ENCODE measurements around the gene IL15.
"Not testable (repeated sequence)": the region's sequence is repeated elsewhere in the genome, so short reads cannot be mapped to it uniquely, and the experiment has no call there.

Gene IL15, protein sequence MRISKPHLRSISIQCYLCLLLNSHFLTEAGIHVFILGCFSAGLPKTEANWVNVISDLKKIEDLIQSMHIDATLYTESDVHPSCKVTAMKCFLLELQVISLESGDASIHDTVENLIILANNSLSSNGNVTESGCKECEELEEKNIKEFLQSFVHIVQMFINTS

DNA sequence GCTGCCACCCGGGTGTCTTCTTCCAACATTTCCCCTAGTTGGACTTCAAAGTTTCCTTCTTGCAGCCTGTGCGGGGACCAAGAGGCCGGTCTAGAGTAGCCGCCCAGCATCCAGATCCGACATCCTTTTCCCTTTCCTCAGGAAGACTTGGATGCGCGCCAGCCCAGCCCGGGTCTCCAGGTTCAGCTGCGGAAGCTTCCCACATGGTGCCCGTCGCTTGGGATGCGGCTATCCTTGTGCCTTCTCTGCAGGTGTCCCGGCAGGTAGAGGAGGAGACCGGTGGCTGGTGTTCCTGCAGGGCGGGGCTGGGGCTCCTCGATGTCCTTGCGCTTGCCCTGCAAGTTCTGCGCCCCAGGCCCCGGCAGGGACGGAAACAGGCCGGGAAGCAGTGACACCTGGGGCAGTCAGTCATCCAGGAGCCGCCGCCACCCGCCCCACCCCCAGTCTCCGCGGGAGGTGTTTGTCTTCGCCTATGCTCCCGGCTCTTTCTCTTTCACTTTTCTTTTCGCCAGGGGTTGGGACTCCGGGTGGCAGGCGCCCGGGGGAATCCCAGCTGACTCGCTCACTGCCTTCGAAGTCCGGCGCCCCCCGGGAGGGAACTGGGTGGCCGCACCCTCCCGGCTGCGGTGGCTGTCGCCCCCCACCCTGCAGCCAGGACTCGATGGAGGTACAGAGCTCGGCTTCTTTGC, at the start of gene IL15:
IL15 (plus strand) TSS at position 502 of the 689 bp plus-strand sequence. CDS start 82,882 bp downstream, outside the sequence.
- no peak for DNase-seq

DNA sequence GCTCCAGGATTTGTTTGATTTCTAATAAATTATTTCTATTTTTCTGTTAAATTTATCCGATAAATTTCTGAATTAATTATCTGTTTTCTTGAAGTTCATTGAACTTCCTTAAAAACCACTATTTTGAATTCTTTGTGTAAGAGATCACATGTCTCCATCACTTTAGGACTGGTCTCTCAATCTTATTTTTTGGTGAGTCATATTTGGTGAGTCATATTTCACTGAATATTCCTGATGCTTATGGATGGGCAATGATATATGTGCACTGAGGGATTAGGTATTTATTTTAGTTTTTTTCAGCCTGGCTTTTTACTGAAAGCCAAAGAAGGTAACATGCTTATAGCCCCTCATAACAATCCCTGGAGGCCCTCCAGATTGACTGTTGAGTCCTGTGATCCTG, 48.5 kb upstream of the IL15 start:
- DNase-seq: no peak

DNA sequence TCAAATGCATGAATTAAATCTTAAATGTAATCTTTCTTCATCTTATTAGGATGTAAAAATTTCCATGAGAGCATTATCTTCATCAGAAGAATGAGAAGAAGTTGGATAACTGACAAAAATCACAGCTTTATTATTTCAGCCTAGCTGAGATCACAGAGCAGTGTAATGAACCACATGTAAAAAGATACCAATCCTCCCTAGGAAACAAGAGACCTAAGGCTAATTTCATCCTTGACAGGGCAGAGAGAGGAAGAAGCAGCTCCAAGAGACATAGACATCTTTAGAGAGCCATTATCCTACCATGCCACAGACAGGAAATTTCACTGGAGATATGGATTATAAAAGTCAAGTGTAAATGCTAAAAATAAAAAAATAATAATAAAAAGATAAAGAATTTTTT, 40.9 kb upstream of the IL15 start:
- no peak for DNase-seq

DNA sequence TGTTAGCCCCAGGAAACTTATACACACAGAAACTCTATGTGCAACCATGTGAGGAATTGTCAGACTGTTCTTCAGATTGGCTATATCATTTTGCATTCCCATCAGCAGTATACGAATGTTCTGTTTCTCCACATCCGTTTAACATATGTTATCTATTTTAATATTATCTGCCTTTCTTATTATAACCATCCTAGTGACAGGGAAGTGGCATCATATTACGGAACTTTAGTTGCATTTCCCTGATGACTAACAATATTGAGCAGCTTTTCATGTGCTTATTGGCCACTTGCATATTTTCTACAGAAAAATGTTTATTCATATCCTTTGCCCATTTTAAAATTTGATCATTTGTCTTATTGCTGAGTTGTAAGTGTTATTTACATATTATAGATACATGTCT, 36.5 kb upstream of the IL15 start:
- DNase-seq: no peak

DNA sequence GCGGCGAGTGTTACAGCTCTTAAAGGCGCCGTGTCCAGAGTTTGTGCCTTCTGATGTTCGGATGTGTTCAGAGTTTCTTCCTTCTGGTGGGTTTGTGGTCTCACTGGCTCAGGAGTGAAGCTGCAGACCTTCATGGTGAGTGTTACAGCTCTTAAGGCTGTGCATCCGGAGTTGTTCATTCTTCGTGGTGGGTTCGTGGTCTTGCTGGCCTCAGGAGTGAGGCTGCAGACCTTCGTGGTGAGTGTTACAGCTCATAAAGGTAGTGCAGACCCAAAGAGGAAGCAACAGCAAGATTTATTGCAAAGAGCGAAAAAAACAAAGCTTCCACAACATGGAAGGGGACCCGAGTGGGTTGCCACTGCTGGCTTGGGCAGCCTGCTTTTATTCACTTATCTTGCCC, 31.7 kb upstream of the IL15 start:
- DNase-seq: not testable (repeated sequence)

DNA sequence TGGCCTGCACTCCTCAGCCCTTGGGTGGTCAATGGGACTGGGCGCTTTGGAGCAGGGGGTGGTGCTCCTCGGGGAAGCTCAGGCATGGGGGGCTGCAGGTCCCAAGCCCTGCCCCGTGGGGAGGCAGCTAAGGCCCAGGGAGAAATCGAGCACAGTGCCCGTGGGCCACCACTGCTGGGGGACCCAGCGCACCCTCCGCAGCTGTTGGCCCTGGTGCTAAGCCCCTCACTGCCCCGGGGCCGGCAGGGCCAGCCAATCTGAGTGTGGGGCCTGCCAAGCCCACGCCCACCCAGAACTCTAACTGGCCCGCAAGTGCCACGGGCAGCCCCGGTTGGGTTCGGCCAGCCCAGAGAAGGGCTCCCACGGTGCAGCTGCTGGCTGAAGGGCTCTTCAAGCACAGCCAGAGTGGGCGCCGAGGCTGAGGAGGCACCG, 30.9 kb upstream of the IL15 start:
- no peak for DNase-seq

DNA sequence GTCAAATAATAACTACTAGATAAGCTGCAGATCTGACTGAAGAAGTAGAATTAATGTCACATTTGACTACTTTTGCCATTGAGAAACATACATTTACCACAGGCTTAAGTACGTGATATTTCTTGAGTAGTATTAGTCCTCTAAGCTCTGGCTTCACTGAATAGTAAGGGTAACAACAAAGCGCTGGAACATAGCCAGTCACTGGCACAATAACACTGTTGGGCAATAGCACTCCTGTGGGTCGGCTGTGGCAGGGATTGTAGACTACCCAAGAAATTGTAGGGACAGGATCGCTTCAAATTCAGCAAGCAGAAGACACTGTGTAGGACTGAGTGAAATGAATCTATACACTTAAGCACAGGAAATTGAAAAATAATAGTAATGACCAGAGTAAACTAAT, 27.1 kb upstream of the IL15 start:
- no peak for DNase-seq

DNA sequence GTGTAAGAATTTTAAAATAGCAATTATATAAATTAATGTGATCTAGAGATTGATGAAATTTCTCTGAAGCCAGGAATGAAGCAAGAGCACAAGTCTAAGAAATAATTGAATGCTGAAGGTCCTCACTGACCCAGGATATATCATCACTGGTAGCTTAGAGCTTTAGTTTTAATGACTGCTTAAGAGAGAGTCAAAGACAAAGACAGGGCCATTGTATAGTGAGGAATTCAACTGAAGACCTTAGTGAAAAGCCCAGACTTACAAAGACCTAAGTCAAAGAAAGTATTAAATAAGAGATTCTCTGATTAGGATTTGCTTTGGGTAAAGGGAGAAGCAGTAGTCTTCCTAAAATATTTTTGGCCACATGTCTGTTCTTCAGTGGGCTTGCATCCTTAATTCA, 26.0 kb upstream of the IL15 start:
- DNase-seq: no peak

DNA sequence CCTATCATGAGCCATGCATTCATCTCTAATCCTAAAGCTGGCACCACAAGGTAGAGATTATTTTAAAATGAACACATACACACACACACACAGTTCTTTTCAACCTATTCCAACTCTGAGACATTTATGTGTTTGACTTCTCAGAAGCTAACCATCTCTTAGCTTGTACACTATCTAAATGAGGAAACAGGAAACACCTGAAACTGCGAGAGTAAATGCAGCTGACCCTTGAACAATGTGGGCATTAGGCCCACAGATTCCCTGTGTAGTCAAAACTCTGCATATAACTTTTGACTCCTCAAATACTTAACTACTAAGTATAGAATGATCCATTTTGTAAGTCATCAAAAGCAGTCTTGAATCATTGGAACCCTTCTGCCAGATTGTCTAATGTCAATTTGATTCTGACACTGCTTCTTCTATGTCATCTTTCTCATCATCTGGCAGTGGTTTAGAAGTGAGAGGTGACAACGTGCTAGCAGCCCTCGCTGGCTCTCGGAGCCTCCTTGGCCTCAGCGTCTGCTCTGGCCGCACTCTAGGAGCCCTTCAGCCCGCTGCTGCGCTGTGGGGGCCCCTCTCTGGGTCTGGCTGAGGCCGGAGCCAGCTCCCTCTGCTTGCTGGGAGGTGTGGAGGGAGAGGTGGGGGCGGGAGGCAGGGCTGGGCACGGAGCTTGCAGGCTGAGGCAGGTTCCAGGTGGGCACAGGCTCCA, 21.4 kb upstream of the IL15 start:
- DNase-seq: no peak

DNA sequence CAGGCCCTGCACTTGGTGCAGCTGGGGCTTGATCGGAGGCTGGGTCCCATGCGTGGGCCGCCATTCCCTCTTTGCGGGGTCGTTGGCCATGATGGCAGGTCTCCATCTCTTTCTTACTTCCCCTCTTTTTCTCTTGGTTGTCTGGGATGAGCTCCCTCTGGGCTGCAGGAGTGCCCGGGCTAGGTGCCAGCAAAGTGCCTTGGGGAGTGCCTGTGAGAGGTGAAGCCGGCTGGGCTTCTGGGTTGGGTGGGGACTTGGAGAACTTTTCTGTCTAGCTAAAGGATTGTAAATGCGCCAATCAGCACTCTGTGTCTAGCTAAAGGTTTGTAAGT, 20.8 kb upstream of the IL15 start:
- DNase-seq: not testable (repeated sequence)

DNA sequence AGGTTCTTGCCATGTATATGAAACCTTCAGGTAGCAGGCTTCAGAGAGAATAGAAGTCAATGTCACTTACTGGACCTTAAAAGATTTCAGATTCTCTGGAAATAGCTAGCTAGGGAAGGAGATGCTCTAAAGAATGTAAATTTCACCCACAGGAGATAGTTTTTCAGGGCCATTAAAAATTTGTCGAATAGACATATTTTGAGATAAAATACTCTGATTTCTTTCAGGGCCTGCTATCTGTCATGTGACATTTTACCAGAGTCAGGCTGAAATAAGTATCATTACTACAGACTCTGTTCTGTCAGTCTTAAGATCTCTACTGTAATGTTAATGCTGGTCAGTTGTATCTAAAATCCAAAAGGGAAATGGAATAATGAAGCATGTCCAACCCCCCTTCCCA, 15.7 kb upstream of the IL15 start:
- no peak for DNase-seq

DNA sequence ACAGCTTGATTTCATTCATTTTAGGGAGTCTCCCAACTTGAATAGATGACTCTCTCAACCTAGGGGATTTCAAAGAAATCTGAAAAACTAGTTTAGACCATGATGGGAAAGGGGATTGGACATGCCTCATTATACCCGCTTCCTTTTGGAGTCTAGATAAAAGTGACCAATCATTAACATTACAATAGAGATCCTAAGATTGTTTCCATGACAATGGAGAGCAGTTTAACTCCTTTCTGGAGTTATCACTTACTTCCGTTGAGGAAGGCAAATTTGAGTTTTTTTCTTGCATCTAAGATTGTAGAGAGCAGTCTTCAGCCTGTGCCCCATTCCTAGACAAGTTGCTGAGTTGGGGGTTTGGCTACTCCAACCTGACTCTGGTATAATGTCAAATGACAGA, 11.4 kb upstream of the IL15 start:
- no peak for DNase-seq

DNA sequence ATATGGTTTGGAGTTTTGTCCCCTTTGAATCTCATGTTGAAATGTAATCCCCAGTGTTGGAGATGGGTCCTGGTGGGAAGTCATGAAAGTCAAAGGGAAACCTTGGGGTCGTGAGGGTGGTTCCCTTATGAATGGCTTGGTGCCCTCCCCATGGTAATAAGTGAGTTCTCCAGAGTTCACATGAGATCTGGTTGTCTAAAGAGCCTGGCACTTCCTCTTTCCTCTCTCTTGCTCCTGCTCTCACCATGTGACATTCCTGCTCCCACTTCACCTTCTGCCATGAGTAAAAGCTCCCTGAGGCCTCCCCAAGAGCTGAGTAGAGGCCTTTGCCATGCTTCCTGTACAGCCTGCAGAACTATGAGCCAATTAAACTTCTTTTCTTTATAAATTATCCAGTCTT, 5.5 kb upstream of the IL15 start:
- DNase-seq: no peak

DNA sequence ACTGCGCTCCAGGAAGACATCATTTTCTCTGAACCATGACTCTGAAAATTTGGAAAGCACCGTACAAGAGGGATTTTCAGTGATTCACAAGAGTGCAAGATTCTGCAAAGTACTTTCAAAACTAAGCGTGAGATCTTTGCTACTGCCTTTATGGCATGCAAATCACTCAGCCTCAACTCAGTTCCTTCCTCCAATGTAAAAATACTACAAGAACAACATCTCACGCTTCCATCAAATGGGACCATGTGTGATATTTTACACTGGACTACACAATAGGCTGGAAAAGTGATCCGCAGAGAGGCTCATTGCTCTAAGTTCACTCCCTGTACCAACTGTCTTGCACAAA, 674 bp upstream of the IL15 start:
- no peak for DNase-seq

DNA sequence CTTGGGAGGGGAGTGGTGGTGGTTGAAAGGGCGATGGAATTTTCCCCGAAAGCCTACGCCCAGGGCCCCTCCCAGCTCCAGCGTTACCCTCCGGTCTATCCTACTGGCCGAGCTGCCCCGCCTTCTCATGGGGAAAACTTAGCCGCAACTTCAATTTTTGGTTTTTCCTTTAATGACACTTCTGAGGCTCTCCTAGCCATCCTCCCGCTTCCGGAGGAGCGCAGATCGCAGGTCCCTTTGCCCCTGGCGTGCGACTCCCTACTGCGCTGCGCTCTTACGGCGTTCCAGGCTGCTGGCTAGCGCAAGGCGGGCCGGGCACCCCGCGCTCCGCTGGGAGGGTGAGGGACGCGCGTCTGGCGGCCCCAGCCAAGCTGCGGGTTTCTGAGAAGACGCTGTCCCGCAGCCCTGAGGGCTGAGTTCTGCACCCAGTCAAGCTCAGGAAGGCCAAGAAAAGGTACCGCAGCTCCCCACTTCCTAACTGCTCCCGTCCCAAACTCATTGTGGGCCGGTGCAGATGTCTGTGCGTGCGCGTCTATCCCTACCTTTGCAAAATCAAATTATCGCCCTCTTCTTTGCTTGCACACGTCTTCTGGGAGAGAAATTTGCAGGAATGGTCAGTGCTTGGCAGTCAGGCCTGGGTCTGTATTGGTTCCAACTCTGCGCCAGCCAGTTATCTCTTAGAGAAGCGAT, 533 bp downstream of the IL15 start:
- no peak for DNase-seq

DNA sequence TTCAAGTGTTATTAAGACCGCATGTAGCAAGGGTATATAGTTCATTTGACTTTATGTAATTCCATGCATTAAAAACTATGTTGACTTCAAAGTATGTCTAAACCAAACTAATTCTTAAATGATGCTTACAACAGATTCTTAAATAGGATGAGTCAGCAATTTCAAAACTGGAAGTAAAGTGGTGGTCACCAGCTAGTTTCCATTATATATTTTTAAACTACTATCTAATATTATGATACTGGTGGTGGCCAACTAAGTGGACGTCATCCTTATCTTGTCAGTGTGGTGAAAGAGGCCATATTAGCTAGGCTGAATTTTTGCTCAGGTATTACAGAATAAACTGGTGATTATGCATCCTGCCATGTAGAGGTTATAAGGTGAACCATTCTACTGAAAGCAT, 1.2 kb downstream of the IL15 start:
- DNase-seq: no peak

DNA sequence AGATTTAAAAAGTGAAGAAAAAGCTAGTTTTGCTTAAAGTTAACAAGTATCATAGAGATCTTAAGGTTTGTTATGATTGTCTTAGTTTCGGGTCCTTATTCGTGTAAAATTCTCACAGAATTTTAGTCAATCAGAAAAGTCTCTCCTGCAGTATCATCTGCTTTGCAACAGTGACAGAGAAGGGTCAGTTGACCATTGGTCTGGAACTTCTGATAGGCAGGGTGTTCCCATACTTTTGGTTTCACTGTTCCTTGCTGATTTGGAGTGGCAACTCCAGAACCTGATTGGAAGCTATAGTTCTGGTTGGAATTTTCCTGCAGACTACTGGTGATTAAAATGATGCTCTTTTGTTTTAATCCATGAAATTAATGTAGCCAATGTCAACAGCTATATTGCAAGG, 1.8 kb downstream of the IL15 start:
- no peak for DNase-seq

DNA sequence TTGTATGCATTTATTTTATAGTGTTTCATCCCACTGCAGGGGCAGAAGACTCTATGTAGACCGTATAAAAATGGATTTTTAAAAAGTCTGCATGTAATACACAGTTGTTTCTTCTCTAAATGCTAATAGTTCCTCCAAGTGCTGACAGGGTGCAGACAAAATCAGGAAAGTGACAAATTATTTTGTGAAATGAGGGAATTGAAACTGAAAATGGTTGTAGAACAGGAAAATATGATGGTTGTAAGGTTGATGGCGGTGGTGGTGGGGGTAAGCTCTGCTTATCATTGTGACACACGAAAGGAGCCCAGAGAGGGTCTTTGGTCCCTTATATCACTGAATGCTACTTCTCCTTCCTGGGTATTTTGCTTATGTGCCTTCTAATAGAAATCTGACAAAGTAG, 4.3 kb downstream of the IL15 start:
- DNase-seq: no peak

DNA sequence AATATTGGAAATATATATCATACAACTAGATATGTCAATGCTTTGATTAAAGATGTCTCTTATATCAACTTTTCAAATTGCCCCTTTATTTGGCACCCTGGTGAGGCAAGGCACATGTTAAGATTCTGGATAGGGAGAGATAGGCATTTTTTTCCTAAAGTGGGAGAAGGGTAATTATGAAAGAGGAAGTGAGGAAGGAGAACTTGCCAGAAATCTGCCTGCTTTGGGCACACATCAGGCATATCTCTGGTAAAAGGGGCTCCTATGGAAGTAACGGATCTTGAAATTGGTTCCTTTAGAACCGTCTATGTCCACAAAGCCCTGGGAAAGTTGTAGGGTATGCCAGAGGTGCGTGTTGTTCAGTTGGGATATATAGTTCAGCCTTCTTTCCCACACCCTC, 5.7 kb downstream of the IL15 start:
- DNase-seq: no peak

DNA sequence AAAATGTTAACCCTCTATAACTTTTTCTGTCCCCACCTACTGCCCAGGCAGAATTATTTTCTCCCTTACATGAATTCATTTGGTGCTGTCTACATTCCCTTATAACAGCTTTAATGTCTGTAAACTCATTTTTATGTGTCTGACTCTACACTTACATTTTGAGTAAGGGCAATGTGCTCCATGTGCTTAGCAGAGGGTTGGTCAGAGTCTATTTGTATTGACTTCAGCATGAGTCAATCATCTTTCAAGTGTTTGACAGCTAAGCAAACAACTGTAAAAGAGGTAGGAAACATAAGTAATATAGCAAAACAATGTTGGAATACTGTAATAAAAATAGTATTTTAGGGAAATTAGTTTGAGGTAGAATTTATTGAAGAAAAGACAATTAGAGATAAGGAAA, 6.3 kb downstream of the IL15 start:
- DNase-seq: no peak

DNA sequence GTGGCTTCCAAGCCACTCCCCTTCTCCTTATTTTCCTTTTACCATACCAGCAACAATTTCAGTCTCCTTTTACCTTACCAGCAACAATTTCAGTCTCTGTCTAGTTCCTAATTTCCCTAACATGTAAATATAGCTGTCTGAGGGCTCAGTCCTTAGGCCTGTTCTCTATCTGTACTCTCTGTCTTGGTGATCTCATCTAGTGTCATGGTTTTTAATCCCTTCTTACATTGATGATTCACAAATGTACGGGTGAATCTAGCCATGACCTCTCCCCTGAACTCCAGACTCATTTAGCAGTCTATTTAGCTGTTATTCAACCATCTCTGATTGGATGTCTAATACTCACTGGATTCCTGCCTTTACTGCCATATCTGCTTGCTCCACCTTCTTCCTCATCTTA, 7.2 kb downstream of the IL15 start:
- no peak for DNase-seq

DNA sequence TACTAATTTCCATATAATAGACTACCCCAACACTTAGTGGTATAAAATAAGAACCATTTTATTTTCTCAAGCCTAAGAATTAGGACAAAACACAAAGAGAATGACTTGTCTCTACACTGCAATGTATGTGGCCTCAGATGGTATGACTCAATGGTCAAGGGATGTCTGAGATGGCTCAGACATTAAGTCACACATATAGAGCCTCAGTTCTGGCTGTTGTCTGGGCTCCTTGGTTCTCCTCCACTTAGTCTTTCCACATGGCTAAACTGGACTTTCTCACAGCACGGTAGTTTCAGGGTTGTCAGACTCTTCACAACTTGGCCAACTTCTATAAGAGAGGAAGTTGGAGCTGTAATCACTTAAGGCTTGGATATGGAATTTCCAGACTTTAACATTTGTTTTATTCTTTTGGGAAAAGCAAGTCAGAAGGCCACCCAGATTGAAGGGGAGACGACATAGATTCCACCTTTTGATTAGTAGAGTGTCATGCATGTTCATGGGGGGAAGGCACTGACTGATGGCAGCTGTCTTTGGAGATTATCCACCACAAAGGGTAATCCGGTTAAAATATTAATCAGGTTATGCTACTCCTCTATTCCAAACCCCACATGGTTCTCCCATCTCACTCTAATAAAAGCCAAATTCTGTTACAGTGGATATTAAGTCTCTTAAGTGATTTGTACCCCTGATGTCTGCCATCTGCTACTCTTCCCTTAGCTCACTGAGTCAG, 9.4 kb downstream of the IL15 start:
- no peak for DNase-seq

DNA sequence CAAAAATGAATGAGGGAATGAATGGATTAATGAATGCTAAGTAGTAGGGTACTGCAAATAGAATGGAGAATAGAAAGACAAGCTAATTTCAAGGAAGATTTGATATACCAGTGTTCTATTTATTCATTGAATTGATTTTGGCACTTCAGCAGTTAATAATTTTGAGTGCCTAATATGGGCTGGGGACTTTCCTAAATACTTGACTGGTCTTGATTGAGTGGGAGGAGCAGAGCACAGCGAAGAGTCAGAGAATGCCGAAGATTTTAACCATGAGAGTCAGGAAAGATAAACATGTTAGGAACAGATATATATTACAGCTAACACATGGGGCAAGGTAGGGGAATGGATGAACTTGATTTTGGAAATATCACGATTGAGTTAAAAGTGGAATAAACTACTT, 10.6 kb downstream of the IL15 start:
- no peak for DNase-seq

DNA sequence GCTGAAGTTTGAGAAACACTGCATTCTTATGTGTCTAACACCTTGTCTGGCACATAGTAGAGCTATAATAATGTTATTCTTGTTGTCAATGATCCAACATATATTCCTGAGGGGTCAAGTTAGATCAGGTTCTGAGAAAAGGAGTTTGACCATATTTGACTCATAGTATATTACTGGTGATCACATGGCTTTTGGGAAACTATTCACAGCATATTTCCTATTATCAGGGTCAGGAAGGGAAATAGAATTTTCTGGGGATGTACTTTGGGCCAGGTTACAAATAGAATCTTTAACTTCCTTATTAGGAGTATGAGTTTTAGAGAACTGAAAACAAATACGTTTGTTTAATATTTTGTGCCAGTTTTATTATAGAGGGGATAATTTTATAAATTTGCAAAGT, 11.6 kb downstream of the IL15 start:
- DNase-seq: no peak
